ENCODE results near the gene TESK2. TPM values are rescaled to one million over a fixed set of nuclear protein-coding genes. Genes with fewer than 3 reads are reported as not detected.

The TESK2 gene, protein sequence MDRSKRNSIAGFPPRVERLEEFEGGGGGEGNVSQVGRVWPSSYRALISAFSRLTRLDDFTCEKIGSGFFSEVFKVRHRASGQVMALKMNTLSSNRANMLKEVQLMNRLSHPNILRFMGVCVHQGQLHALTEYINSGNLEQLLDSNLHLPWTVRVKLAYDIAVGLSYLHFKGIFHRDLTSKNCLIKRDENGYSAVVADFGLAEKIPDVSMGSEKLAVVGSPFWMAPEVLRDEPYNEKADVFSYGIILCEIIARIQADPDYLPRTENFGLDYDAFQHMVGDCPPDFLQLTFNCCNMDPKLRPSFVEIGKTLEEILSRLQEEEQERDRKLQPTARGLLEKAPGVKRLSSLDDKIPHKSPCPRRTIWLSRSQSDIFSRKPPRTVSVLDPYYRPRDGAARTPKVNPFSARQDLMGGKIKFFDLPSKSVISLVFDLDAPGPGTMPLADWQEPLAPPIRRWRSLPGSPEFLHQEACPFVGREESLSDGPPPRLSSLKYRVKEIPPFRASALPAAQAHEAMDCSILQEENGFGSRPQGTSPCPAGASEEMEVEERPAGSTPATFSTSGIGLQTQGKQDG
- 1 to 10 TPM; 4.3 to 7.9 (median 5.5) TPM for total RNA-seq
- 5.5 TPM for total RNA-seq (2013)
- 2.4 to 10.6 (median 5.9) reads per million in 29 experiments for total RNA-seq

- no peak within 1 kb of the TSS for H3K27ac Mint-ChIP-seq
- ATAC-seq (replicated peaks in 1 of 4), result peak; percentile 90 to 94 (median 94)
- no peaks in the 10 kb centered on the region for H3K9me3 Mint-ChIP-seq
- DNase-seq, result peak; percentile 87 to 99 (median 96)
- POLR2A ChIA-PET, result interaction anchor here (0.5 to 2.6 kb wide), 9 partner anchors 30 to 257 kb away, joined by 3 to 14 read pairs (median 3); partner anchors contain the start of genes MUTYH (in 1 of the 2), PRDX1 (in 1 of the 2) and TOE1 (in 1 of the 2)
- Histone ChIP-seq H3K27me3 (replicated peaks in 1 of 2; ENCODE audit: control insufficient read depth in 2 of 2, extremely low read depth in 1 of 2, insufficient read depth in 2 of 2, low read length in 1 of 2) (no peaks in the 10 kb centered on the region), H3K36me3 (ENCODE audit: control insufficient read depth in 2 of 2, extremely low read depth in 1 of 2, insufficient read depth in 1 of 2, low read length in 1 of 2) (peaks cover 4 to 5% of the 10 kb centered on the region in 2 donors), H3K9me3 (no peaks in the 10 kb centered on the region), H3K4me1 (ENCODE audit: control insufficient read depth in 1 of 2, extremely low read depth in 1 of 2, insufficient read depth in 2 of 2, low read length in 2 of 2) (peaks cover 2 to 19% of the 10 kb centered on the region in 2 experiments), H3K27ac (ENCODE audit: low read length) (peak within 1 kb of the TSS; percentile 67), H3K4me3 (ENCODE audit: control insufficient read depth in 1 of 2, extremely low read depth in 1 of 2, low read length in 1 of 2) (peak within 1 kb of the TSS; percentile 66 to 68)
- H3K4me1 Mint-ChIP-seq, result peaks cover 6 to 13% (median 9%) of the 10 kb centered on the region in 3 donors
- H3K36me3 Mint-ChIP-seq, result no peaks in the 10 kb centered on the region
- CTCF ChIA-PET, result interaction anchor here (0.6 to 5.0 kb wide), 19 partner anchors 10 to 763 kb away, joined by 3 to 85 read pairs (median 4); partner anchors contain the start of genes AKR1A1 (in 1 of the 2), CCDC163 (in 1 of the 2), HECTD3 (in 1 of the 2) and MMACHC (in 1 of the 2)
- H3K27me3 Mint-ChIP-seq, result no peaks in the 10 kb centered on the region
- under 1% methylated on average over 60 of the region's 64 CpGs for WGBS (ENCODE audit: insufficient coverage)
- H3K4me3 Mint-ChIP-seq, result no peak within 1 kb of the TSS
These were observed at the start of gene TESK2 for GRCh38 chr1:45490626-45491486. TSS of gene TESK2 (minus strand) at chr1:45491163. CDS start at chr1:45457785, 33,378 bp downstream.

GRCh38 chr1:45536886-45537285 lies 45.9 kb upstream of the TESK2 start:
- Histone ChIP-seq H3K9me3 (no peaks in the 10 kb centered on the region), H3K27ac (ENCODE audit: low read length) (no peak overlapping the region), H3K27me3 (replicated peaks in 1 of 2; ENCODE audit: control insufficient read depth in 2 of 2, extremely low read depth in 1 of 2, insufficient read depth in 2 of 2, low read length in 1 of 2) (peaks cover 0 to 6% of the 10 kb centered on the region in 2 experiments), H3K4me1 (ENCODE audit: control insufficient read depth in 1 of 2, extremely low read depth in 1 of 2, insufficient read depth in 2 of 2, low read length in 2 of 2) (no peaks in the 10 kb centered on the region), H3K4me3 (ENCODE audit: control insufficient read depth in 1 of 2, extremely low read depth in 1 of 2, low read length in 1 of 2) (no peak overlapping the region), H3K36me3 (ENCODE audit: control insufficient read depth in 2 of 2, extremely low read depth in 1 of 2, insufficient read depth in 1 of 2, low read length in 1 of 2) (no peaks in the 10 kb centered on the region)
- H3K4me3 Mint-ChIP-seq, result no peak overlapping the region
- POLR2A ChIA-PET, result interaction anchor here (0.6 to 0.7 kb wide), 2 partner anchors 11 to 182 kb away, joined by 3 to 4 read pairs; no protein-coding TSS in a partner anchor
- no peaks in the 10 kb centered on the region for H3K36me3 Mint-ChIP-seq
- WGBS (ENCODE audit: insufficient coverage), result 93% methylated on average over 4 of the region's 4 CpGs
- no peak overlapping the region for H3K27ac Mint-ChIP-seq
- DNase-seq (no peak), ATAC-seq (replicated peaks in 1 of 4) (no peak)
- H3K4me1 Mint-ChIP-seq, result peaks cover 0 to 4% (median 0%) of the 10 kb centered on the region in 3 donors
- no peaks in the 10 kb centered on the region for H3K27me3 Mint-ChIP-seq
- CTCF ChIA-PET, result interaction anchor here in 1 of 2 donors (0.6 kb wide), 1 partner anchor 10 kb away, joined by 3 read pairs; no protein-coding TSS in a partner anchor
- H3K9me3 Mint-ChIP-seq, result no peaks in the 10 kb centered on the region

GRCh38 chr1:45535988-45536766 lies 45.2 kb upstream of the TESK2 start:
- Histone ChIP-seq H3K36me3 (ENCODE audit: control insufficient read depth in 2 of 2, extremely low read depth in 1 of 2, insufficient read depth in 1 of 2, low read length in 1 of 2) (no peaks in the 10 kb centered on the region), H3K9me3 (no peaks in the 10 kb centered on the region), H3K27me3 (replicated peaks in 1 of 2; ENCODE audit: control insufficient read depth in 2 of 2, extremely low read depth in 1 of 2, insufficient read depth in 2 of 2, low read length in 1 of 2) (peaks cover 0 to 6% of the 10 kb centered on the region in 2 experiments), H3K4me1 (ENCODE audit: control insufficient read depth in 1 of 2, extremely low read depth in 1 of 2, insufficient read depth in 2 of 2, low read length in 2 of 2) (no peaks in the 10 kb centered on the region), H3K27ac (ENCODE audit: low read length) (no peak overlapping the region), H3K4me3 (ENCODE audit: control insufficient read depth in 1 of 2, extremely low read depth in 1 of 2, low read length in 1 of 2) (no peak overlapping the region)
- H3K9me3 Mint-ChIP-seq, result no peaks in the 10 kb centered on the region
- no peaks in the 10 kb centered on the region for H3K36me3 Mint-ChIP-seq
- CTCF ChIA-PET, result interaction anchor here (0.6 kb wide), 2 partner anchors 11 to 126 kb away, joined by 3 to 5 read pairs; no protein-coding TSS in a partner anchor
- ATAC-seq (replicated peaks in 1 of 4) (no peak), DNase-seq (no peak)
- no CpG with 5 or more reads among the region's 6 CpGs for WGBS (ENCODE audit: insufficient coverage)
- no peaks in the 10 kb centered on the region for H3K27me3 Mint-ChIP-seq
- H3K4me1 Mint-ChIP-seq, result peaks cover 0 to 4% (median 0%) of the 10 kb centered on the region in 3 donors
- no peak overlapping the region for H3K4me3 Mint-ChIP-seq
- POLR2A ChIA-PET, result interaction anchor here in 1 of 2 donors (0.6 kb wide), 1 partner anchor 11 kb away, joined by 4 read pairs; no protein-coding TSS in a partner anchor
- no peak overlapping the region for H3K27ac Mint-ChIP-seq

GRCh38 chr1:45531873-45532272 lies 40.9 kb upstream of the TESK2 start:
- Histone ChIP-seq H3K9me3 (no peaks in the 10 kb centered on the region), H3K4me1 (ENCODE audit: control insufficient read depth in 1 of 2, extremely low read depth in 1 of 2, insufficient read depth in 2 of 2, low read length in 2 of 2) (no peaks in the 10 kb centered on the region), H3K27me3 (replicated peaks in 1 of 2; ENCODE audit: control insufficient read depth in 2 of 2, extremely low read depth in 1 of 2, insufficient read depth in 2 of 2, low read length in 1 of 2) (no peaks in the 10 kb centered on the region), H3K36me3 (ENCODE audit: control insufficient read depth in 2 of 2, extremely low read depth in 1 of 2, insufficient read depth in 1 of 2, low read length in 1 of 2) (no peaks in the 10 kb centered on the region), H3K4me3 (ENCODE audit: control insufficient read depth in 1 of 2, extremely low read depth in 1 of 2, low read length in 1 of 2) (no peak overlapping the region), H3K27ac (ENCODE audit: low read length) (no peak overlapping the region)
- DNase-seq (no peak), ATAC-seq (replicated peaks in 1 of 4) (no peak)
- POLR2A ChIA-PET, result no interaction called here
- Mint-ChIP-seq H3K36me3 (no peaks in the 10 kb centered on the region), H3K27me3 (no peaks in the 10 kb centered on the region), H3K27ac (no peak overlapping the region), H3K4me1 (peaks cover 0 to 2% (median 0%) of the 10 kb centered on the region in 3 donors), H3K9me3 (no peaks in the 10 kb centered on the region), H3K4me3 (no peak overlapping the region)
- 0% methylated on average over 1 of the region's 5 CpGs for WGBS (ENCODE audit: insufficient coverage)
- CTCF ChIA-PET, result interaction anchor here in 1 of 2 donors (1.0 kb wide), 1 partner anchor 37 kb away, joined by 3 read pairs; no protein-coding TSS in a partner anchor

DNA sequence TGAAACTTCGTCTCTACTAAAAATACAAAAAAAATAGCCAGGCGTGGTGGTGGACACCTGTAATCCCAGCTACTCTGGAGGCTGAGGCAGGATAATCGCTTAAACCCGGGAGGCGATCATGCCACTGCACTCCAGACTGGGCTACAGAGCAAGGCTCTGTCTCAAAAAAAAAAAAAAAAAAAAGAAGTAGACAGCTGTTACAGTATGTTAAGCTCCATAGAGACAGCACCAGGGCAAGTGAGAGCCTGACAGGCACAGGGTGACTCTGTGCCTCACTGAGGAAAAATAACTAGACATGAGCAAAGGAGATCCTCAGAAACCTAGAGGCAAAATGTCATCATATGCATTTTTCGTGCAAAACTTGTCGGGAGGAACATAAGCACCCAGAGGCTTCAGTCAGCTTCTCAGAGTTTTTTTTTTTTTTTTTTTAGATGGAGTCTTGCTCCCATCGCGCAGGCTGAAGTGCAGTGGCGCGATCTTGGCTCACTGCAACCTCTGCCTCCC lies 39.7 kb upstream of the TESK2 start:
- WGBS (ENCODE audit: insufficient coverage), result 97% methylated on average over 3 of the region's 11 CpGs
- Mint-ChIP-seq H3K27me3 (no peaks in the 10 kb centered on the region), H3K9me3 (no peaks in the 10 kb centered on the region), H3K4me1 (no peaks in the 10 kb centered on the region), H3K36me3 (no peaks in the 10 kb centered on the region), H3K27ac (no peak overlapping the region), H3K4me3 (no peak overlapping the region)
- Histone ChIP-seq H3K27ac (ENCODE audit: low read length) (no peak overlapping the region), H3K36me3 (ENCODE audit: control insufficient read depth in 2 of 2, extremely low read depth in 1 of 2, insufficient read depth in 1 of 2, low read length in 1 of 2) (no peaks in the 10 kb centered on the region), H3K4me3 (ENCODE audit: control insufficient read depth in 1 of 2, extremely low read depth in 1 of 2, low read length in 1 of 2) (no peak overlapping the region), H3K9me3 (no peaks in the 10 kb centered on the region), H3K27me3 (replicated peaks in 1 of 2; ENCODE audit: control insufficient read depth in 2 of 2, extremely low read depth in 1 of 2, insufficient read depth in 2 of 2, low read length in 1 of 2) (no peaks in the 10 kb centered on the region), H3K4me1 (ENCODE audit: control insufficient read depth in 1 of 2, extremely low read depth in 1 of 2, insufficient read depth in 2 of 2, low read length in 2 of 2) (no peaks in the 10 kb centered on the region)
- DNase-seq (no peak), ATAC-seq (replicated peaks in 1 of 4) (no peak)
- CTCF ChIA-PET, result no interaction called here
- POLR2A ChIA-PET, result interaction anchor here in 1 of 2 donors (0.7 kb wide), 1 partner anchor 29 kb away, joined by 3 read pairs; no protein-coding TSS in a partner anchor
